GM20000 (cell line): ENCODE data around the gene TTC39A.

ENCODE experiments used
- DNase-seq: peaks from one replicate; pipeline ENCODE4 v3.0.0; 2012; ENCODE audit warnings: low spot score
- CTCF ChIP-seq: IDR thresholded peaks from 2 replicates; pipeline ENCODE4 v1.5.1; 2012; ENCODE audit warnings: mild to moderate bottlenecking, control low read depth; ENCODE audit errors: extremely low read depth, missing control alignments

Gene TTC39A

GRCh38 chr1:51305371-51305823 lies 25.0 kb downstream of the TTC39A start:
- DNase-seq, result no peak
- no peak for TF ChIP-seq CTCF

DNA sequence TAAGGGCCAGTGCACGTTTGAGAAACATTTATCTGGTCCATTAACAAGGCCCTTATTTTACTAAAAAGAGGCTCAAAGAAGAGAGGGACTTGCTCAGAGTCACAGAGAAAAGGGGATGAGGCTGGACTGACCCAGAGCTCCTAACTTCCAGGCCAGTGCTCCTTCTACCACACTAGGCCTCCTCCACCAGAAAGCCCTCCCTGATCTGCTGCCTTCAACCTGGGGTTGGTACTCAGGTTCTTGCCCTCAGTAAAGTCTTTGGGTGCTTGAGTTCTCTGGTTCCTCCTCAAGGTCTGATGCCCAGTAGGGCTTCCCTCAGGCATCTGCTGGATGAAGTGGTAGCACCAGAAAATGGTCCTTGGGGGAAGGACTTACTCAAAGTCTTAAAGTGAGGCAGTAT lies 26.0 kb downstream of the TTC39A start:
- no peak for TF ChIP-seq CTCF
- DNase-seq, result no peak

- TF ChIP-seq CTCF, result no peak
- DNase-seq, result peak; percentile 42
Measured at GRCh38 chr1:51303751-51304251, 26.6 kb downstream of the TTC39A start.

DNA sequence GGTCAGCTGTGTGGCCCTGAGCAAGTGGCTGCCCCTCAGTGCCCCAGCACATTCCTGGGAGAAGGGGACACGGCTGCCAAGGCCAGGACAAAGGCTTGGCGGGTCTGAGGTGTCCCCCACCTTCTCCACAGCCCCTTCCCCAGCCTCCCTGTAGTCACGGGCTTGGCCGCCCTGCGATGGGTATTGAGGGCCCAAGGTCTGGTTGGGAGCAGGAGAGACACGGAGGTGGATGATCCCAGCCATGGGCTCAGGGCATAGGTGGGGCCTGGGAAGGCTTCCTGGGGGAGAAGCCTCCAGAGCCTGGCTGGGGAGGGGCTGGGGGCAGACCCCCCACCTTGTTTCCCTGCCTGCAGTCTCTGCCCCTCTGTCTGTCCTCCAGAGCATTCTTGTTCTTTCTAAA lies 27.0 kb downstream of the TTC39A start:
- no peak for TF ChIP-seq CTCF
- no peak for DNase-seq

- DNase-seq, result no peak
- TF ChIP-seq CTCF, result no peak
Measured at GRCh38 chr1:51302746-51303145, 27.6 kb downstream of the TTC39A start.

DNA sequence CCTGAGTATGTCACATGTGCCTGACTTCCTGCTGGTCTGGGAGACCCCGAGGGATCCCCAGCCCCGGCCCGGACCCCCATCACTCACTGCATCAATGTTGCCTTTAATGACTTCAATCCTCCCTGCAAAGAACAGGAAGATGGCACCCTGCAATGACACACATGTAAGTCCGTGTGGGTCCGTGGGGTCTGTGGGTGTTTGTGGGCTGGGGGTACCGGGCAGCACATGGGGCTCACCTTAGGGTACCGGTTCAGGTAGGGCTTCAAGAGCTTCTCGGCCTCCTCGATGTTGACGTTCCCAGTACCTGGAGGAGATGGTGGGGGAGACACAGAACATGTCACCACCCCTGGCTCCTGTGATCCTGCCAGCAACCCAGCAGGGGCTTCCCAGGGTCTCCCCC lies 28.1 kb downstream of the TTC39A start:
- no peak for DNase-seq
- TF ChIP-seq CTCF, result no peak

GRCh38 chr1:51301844-51302162 lies 28.6 kb downstream of the TTC39A start:
- DNase-seq, result peak; percentile 44
- TF ChIP-seq CTCF, result no peak
